Nephron progenitor cell (in vitro differentiated cells): ENCODE results near the gene KCNMA1.
A peak's percentile ranks its signal among the peaks of the same experiment; 100 is the strongest.

ENCODE experiments used
- DNase-seq: peaks from one replicate; pipeline ENCODE4 v3.0.0; 2021
- H3K27ac Mint-ChIP-seq: 2 replicates; pipeline ENCODE4 v1.8.0; 2021; ENCODE audit warnings: mild to moderate bottlenecking, moderate library complexity, mixed read lengths
- H3K27me3 Mint-ChIP-seq: 2 replicates; pipeline ENCODE4 v1.8.0; 2021; ENCODE audit warnings: mild to moderate bottlenecking, low read depth, mixed read lengths; ENCODE audit not compliant: poor library complexity
- H3K36me3 Mint-ChIP-seq: 2 replicates; pipeline ENCODE4 v1.8.0; 2021; ENCODE audit warnings: low read depth, mixed read lengths
- H3K4me1 Mint-ChIP-seq: 2 replicates; pipeline ENCODE4 v1.8.0; 2021; ENCODE audit warnings: mixed read lengths
- H3K4me3 Mint-ChIP-seq: 2 replicates; pipeline ENCODE4 v1.8.0; 2021; ENCODE audit warnings: mild to moderate bottlenecking, moderate library complexity, mixed read lengths
- H3K9me3 Mint-ChIP-seq: 2 replicates; pipeline ENCODE4 v1.8.0; 2021; ENCODE audit warnings: mild to moderate bottlenecking, moderate library complexity, mixed read lengths
- CTCF ChIP-seq: fragments of 200-600 bp; sonication (generic); IDR thresholded peaks from 2 replicates; pipeline ENCODE4 v1.5.0; 2021; ENCODE audit warnings: antibody characterized with exemption

The KCNMA1 gene

GRCh38 chr10:77586719-77587415 is 50.7 kb downstream of the KCNMA1 start:
- Mint-ChIP-seq H3K4me1 (peaks cover 42% of the 10 kb centered on the region), H3K27ac (peak overlapping the region; percentile 56), H3K9me3 (peaks cover 5% of the 10 kb centered on the region), H3K4me3 (peak overlapping the region; percentile 38), H3K36me3 (peaks cover 5% of the 10 kb centered on the region), H3K27me3 (peaks cover 7% of the 10 kb centered on the region)
- TF ChIP-seq CTCF = no peak
- DNase-seq = no peak

GRCh38 chr10:77584938-77585337 is 52.7 kb downstream of the KCNMA1 start:
- no peak for DNase-seq
- no peak for TF ChIP-seq CTCF
- H3K4me3 Mint-ChIP-seq = no peak overlapping the region
- H3K27ac Mint-ChIP-seq = no peak overlapping the region
- peaks cover 8% of the 10 kb centered on the region for H3K27me3 Mint-ChIP-seq
- peaks cover 42% of the 10 kb centered on the region for H3K4me1 Mint-ChIP-seq
- peaks cover 5% of the 10 kb centered on the region for H3K36me3 Mint-ChIP-seq
- H3K9me3 Mint-ChIP-seq = peaks cover 5% of the 10 kb centered on the region

GRCh38 chr10:77583527-77583926 is 54.1 kb downstream of the KCNMA1 start:
- no peak for TF ChIP-seq CTCF
- no peaks in the 10 kb centered on the region for H3K36me3 Mint-ChIP-seq
- peaks cover 12% of the 10 kb centered on the region for H3K27me3 Mint-ChIP-seq
- no peak overlapping the region for H3K4me3 Mint-ChIP-seq
- no peaks in the 10 kb centered on the region for H3K9me3 Mint-ChIP-seq
- DNase-seq = no peak
- no peak overlapping the region for H3K27ac Mint-ChIP-seq
- peaks cover 36% of the 10 kb centered on the region for H3K4me1 Mint-ChIP-seq

GRCh38 chr10:77582710-77583115 is 54.9 kb downstream of the KCNMA1 start:
- H3K4me1 Mint-ChIP-seq = peaks cover 29% of the 10 kb centered on the region
- H3K27ac Mint-ChIP-seq = no peak overlapping the region
- DNase-seq = no peak

GRCh38 chr10:77581738-77582137 is 55.9 kb downstream of the KCNMA1 start:
- H3K27ac Mint-ChIP-seq = no peak overlapping the region
- H3K27me3 Mint-ChIP-seq = peaks cover 12% of the 10 kb centered on the region
- H3K36me3 Mint-ChIP-seq = no peaks in the 10 kb centered on the region
- H3K4me1 Mint-ChIP-seq = peaks cover 19% of the 10 kb centered on the region
- no peak for TF ChIP-seq CTCF
- no peak for DNase-seq
- no peaks in the 10 kb centered on the region for H3K9me3 Mint-ChIP-seq
- no peak overlapping the region for H3K4me3 Mint-ChIP-seq

More at GRCh38 chr10:77582710-77583115, 54.9 kb downstream of the KCNMA1 start:
- Mint-ChIP-seq H3K4me3 (no peak overlapping the region), H3K27me3 (peaks cover 12% of the 10 kb centered on the region), H3K9me3 (no peaks in the 10 kb centered on the region), H3K36me3 (no peaks in the 10 kb centered on the region)
- TF ChIP-seq CTCF = no peak

GRCh38 chr10:77580482-77580881 is 57.1 kb downstream of the KCNMA1 start:
- no peak for TF ChIP-seq CTCF
- H3K9me3 Mint-ChIP-seq = no peaks in the 10 kb centered on the region
- H3K27me3 Mint-ChIP-seq = peaks cover 12% of the 10 kb centered on the region
- DNase-seq = no peak
- no peaks in the 10 kb centered on the region for H3K36me3 Mint-ChIP-seq
- H3K4me1 Mint-ChIP-seq = peaks cover 7% of the 10 kb centered on the region
- H3K27ac Mint-ChIP-seq = no peak overlapping the region
- no peak overlapping the region for H3K4me3 Mint-ChIP-seq
